ENCODE results near the gene INSYN1.
"Not testable (repeated sequence)": the region's sequence is repeated elsewhere in the genome, so short reads cannot be mapped to it uniquely, and the experiment has no call there.

The INSYN1 gene

GRCh38 chr15:73787621-73788020 lies 34.5 kb upstream of the INSYN1 start:
- TF ChIP-seq CTCF (IDR thresholded peaks at IDR 0.05; ENCODE audit: low read depth, low read length, poor library complexity, severe bottlenecking) (no peak), EZH2phosphoT487 (IDR thresholded peaks at IDR 0.05; ENCODE audit: borderline replicate concordance, low read length) (no peak)
- Histone ChIP-seq H3F3A (ENCODE audit: control insufficient read depth, insufficient read depth) (no peaks in the 10 kb centered on the region), H4K20me1 (ENCODE audit: control insufficient read depth, insufficient read depth, low read depth, low read length) (no peaks in the 10 kb centered on the region), H3K9me3 (ENCODE audit: control insufficient read depth, insufficient read depth, low read length) (no peaks in the 10 kb centered on the region), H3K79me2 (ENCODE audit: control insufficient read depth, low read length) (no peaks in the 10 kb centered on the region), H3K27me3 (ENCODE audit: control insufficient read depth, low read length) (no peaks in the 10 kb centered on the region), H3K4me3 (ENCODE audit: low read length) (no peak overlapping the region), H3K36me3 (ENCODE audit: control insufficient read depth, low read length) (no peaks in the 10 kb centered on the region), H3K9me2 (replicated peaks; ENCODE audit: control insufficient read depth, low read length) (no peaks in the 10 kb centered on the region), H3K4me2 (ENCODE audit: low read length) (no peak overlapping the region), H3K27ac (ENCODE audit: low read depth, low read length) (no peak overlapping the region), H3K4me1 (ENCODE audit: control insufficient read depth, low read length) (no peaks in the 10 kb centered on the region)

- H3K4me1 ChIP-seq (ENCODE audit: control insufficient read depth, low read length): no peaks in the 10 kb centered on the region
- no peaks in the 10 kb centered on the region for H3K79me2 ChIP-seq (ENCODE audit: control insufficient read depth, low read length)
- H3K4me3 ChIP-seq (ENCODE audit: low read length): no peak overlapping the region
- H4K20me1 ChIP-seq (ENCODE audit: control insufficient read depth, insufficient read depth, low read depth, low read length): no peaks in the 10 kb centered on the region
- H3K4me2 ChIP-seq (ENCODE audit: low read length): no peak overlapping the region
- no peak for TF ChIP-seq CTCF (IDR thresholded peaks at IDR 0.05; ENCODE audit: low read depth, low read length, poor library complexity, severe bottlenecking)
- no peak for TF ChIP-seq EZH2phosphoT487 (IDR thresholded peaks at IDR 0.05; ENCODE audit: borderline replicate concordance, low read length)
- H3K36me3 ChIP-seq (ENCODE audit: control insufficient read depth, low read length): no peaks in the 10 kb centered on the region
- no peaks in the 10 kb centered on the region for H3F3A ChIP-seq (ENCODE audit: control insufficient read depth, insufficient read depth)
- H3K27me3 ChIP-seq (ENCODE audit: control insufficient read depth, low read length): no peaks in the 10 kb centered on the region
- H3K9me3 ChIP-seq (ENCODE audit: control insufficient read depth, insufficient read depth, low read length): no peaks in the 10 kb centered on the region
- no peak overlapping the region for H3K27ac ChIP-seq (ENCODE audit: low read depth, low read length)
- no peaks in the 10 kb centered on the region for H3K9me2 ChIP-seq (replicated peaks; ENCODE audit: control insufficient read depth, low read length)
Observed at GRCh38 chr15:73786538-73786937, 33.4 kb upstream of the INSYN1 start.

- H3K36me3 ChIP-seq (ENCODE audit: control insufficient read depth, low read length); H3K9me3 ChIP-seq (ENCODE audit: control insufficient read depth, insufficient read depth, low read length); H3K4me3 ChIP-seq (ENCODE audit: low read length); H3K4me1 ChIP-seq (ENCODE audit: control insufficient read depth, low read length); H3K79me2 ChIP-seq (ENCODE audit: control insufficient read depth, low read length); H3K9me2 ChIP-seq (replicated peaks; ENCODE audit: control insufficient read depth, low read length); H3K27ac ChIP-seq (ENCODE audit: low read depth, low read length); H4K20me1 ChIP-seq (ENCODE audit: control insufficient read depth, insufficient read depth, low read depth, low read length); H3K27me3 ChIP-seq (ENCODE audit: control insufficient read depth, low read length); H3K4me2 ChIP-seq (ENCODE audit: low read length); H3F3A ChIP-seq (ENCODE audit: control insufficient read depth, insufficient read depth): not testable (repeated sequence)
Observed at GRCh38 chr15:73785256-73786014, 32.3 kb upstream of the INSYN1 start.

GRCh38 chr15:73784291-73784690 lies 31.1 kb upstream of the INSYN1 start:
- Histone ChIP-seq H3K9me3 (ENCODE audit: control insufficient read depth, insufficient read depth, low read length) (no peaks in the 10 kb centered on the region), H3K79me2 (ENCODE audit: control insufficient read depth, low read length) (no peaks in the 10 kb centered on the region), H3K4me1 (ENCODE audit: control insufficient read depth, low read length) (no peaks in the 10 kb centered on the region), H3K4me2 (ENCODE audit: low read length) (no peak overlapping the region), H3K27me3 (ENCODE audit: control insufficient read depth, low read length) (no peaks in the 10 kb centered on the region), H3K36me3 (ENCODE audit: control insufficient read depth, low read length) (no peaks in the 10 kb centered on the region), H3K9me2 (replicated peaks; ENCODE audit: control insufficient read depth, low read length) (no peaks in the 10 kb centered on the region), H4K20me1 (ENCODE audit: control insufficient read depth, insufficient read depth, low read depth, low read length) (no peaks in the 10 kb centered on the region), H3K27ac (ENCODE audit: low read depth, low read length) (no peak overlapping the region), H3F3A (ENCODE audit: control insufficient read depth, insufficient read depth) (no peaks in the 10 kb centered on the region), H3K4me3 (ENCODE audit: low read length) (no peak overlapping the region)
- TF ChIP-seq EZH2phosphoT487 (IDR thresholded peaks at IDR 0.05; ENCODE audit: borderline replicate concordance, low read length): no peak
- TF ChIP-seq CTCF (IDR thresholded peaks at IDR 0.05; ENCODE audit: low read depth, low read length, poor library complexity, severe bottlenecking): no peak
